Measurements from ENCODE around the gene TPP1. TPM values are rescaled to one million over a fixed set of nuclear protein-coding genes. Genes with fewer than 3 reads are reported as not detected.

TPP1 gene
- total and polyA plus RNA-seq, 2 of the 13 experiments (the other 11 are each of a cell fraction or from before 2014, with no cell fraction given), result 13.9 to 74.6 TPM

DNA sequence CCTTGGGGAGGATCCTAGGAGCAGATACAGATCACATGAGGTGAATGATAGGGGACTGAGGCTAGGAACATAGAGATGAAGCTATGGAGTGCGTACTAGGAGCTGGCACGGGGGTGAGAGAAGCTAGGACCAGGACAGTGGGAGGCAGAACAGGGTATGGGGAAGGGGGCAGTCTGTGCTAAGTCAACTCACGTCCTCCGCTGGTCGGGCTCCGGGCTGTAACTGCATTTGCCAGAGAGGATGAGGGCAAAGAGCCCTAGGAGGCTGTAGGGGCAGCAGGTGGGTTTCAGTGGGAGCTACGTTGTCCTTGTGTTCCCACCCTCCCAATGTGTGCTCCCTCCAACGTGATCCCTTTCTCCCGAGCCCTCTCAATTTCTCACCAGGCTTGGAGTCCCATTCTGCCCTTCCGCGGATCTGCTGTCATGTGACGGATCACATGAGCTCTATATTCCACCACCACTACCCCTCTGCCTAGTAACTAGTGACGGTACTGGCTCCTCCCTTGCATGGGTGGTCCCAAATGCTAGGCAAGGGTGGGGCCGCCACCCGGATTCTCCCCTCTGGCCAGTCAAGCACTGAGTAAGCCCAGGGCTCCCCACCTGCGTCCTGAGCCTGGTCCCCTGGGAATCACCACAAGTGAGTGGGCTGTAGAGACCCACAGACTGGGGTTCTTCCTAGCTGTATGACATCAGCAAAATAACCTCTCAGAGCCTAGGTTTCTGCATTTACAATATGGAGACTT lies at the start of gene TPP1 (continued):
- TF ChIP-seq, protein P1, sequence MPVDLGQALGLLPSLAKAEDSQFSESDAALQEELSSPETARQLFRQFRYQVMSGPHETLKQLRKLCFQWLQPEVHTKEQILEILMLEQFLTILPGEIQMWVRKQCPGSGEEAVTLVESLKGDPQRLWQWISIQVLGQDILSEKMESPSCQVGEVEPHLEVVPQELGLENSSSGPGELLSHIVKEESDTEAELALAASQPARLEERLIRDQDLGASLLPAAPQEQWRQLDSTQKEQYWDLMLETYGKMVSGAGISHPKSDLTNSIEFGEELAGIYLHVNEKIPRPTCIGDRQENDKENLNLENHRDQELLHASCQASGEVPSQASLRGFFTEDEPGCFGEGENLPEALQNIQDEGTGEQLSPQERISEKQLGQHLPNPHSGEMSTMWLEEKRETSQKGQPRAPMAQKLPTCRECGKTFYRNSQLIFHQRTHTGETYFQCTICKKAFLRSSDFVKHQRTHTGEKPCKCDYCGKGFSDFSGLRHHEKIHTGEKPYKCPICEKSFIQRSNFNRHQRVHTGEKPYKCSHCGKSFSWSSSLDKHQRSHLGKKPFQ (CRISPR knock-in tag; IDR thresholded peaks at IDR 0.05; ENCODE audit: insufficient replicate concordance), result no peak
- TF ChIP-seq ZBTB8A (CRISPR knock-in tag; IDR thresholded peaks at IDR 0.05; ENCODE audit: borderline replicate concordance, low read depth) (no peak), NCOR1 (IDR thresholded peaks at IDR 0.05; ENCODE audit: borderline replicate concordance, low read length) (no peak), THAP11 (CRISPR knock-in tag; IDR thresholded peaks at IDR 0.05) (peak; percentile 45; the same call in 1 of the 2 replicates), NFYB (CRISPR knock-in tag; IDR thresholded peaks at IDR 0.05) (peak; percentile 59), NR1H2 (CRISPR knock-in tag; IDR thresholded peaks at IDR 0.05; ENCODE audit: borderline replicate concordance, low read depth) (no peak), FOXJ3 (CRISPR knock-in tag; IDR thresholded peaks at IDR 0.05; ENCODE audit: borderline replicate concordance) (no peak), ZNF180 (CRISPR knock-in tag; IDR thresholded peaks at IDR 0.05; ENCODE audit: borderline replicate concordance, low read depth) (no peak), TAF1 (CRISPR knock-in tag; IDR thresholded peaks at IDR 0.05) (peak; percentile 53; the same call in 1 of the 2 replicates), HOXA3 (CRISPR knock-in tag; IDR thresholded peaks at IDR 0.05) (peak; percentile 62; the same call in 1 of the 2 replicates), ZNF256 (CRISPR knock-in tag; conservative IDR thresholded peaks at IDR 0.05) (no peak), TOE1 (CRISPR knock-in tag; IDR thresholded peaks at IDR 0.05) (no peak), MBD4 (IDR thresholded peaks at IDR 0.05; ENCODE audit: borderline replicate concordance, low read length) (no peak), NFE2 (CRISPR knock-in tag; IDR thresholded peaks at IDR 0.05) (no peak), ESRRA (CRISPR knock-in tag; IDR thresholded peaks at IDR 0.05; ENCODE audit: low read depth) (no peak; the same call in 1 of the 2 replicates), ATAD3A (CRISPR knock-in tag; IDR thresholded peaks at IDR 0.05) (no peak), ZNF850 (CRISPR knock-in tag; conservative IDR thresholded peaks at IDR 0.05) (no peak), HDAC1 (CRISPR knock-in tag; IDR thresholded peaks at IDR 0.05) (peak; percentile 78), ADNP (CRISPR knock-in tag; IDR thresholded peaks at IDR 0.05) (no peak), POLR2AphosphoS5 (IDR thresholded peaks at IDR 0.05; ENCODE audit: low read depth, low read length) (peak; percentile 87)
- TF ChIP-seq, protein P2, sequence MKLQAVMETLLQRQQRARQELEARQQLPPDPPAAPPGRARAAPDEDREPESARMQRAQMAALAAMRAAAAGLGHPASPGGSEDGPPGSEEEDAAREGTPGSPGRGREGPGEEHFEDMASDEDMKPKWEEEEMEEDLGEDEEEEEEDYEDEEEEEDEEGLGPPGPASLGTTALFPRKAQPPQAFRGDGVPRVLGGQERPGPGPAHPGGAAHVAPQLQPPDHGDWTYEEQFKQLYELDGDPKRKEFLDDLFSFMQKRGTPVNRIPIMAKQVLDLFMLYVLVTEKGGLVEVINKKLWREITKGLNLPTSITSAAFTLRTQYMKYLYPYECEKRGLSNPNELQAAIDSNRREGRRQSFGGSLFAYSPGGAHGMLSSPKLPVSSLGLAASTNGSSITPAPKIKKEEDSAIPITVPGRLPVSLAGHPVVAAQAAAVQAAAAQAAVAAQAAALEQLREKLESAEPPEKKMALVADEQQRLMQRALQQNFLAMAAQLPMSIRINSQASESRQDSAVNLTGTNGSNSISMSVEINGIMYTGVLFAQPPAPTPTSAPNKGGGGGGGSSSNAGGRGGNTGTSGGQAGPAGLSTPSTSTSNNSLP (IDR thresholded peaks at IDR 0.05; ENCODE audit: low read depth, low read length), result no peak
- TF ChIP-seq, protein P3, sequence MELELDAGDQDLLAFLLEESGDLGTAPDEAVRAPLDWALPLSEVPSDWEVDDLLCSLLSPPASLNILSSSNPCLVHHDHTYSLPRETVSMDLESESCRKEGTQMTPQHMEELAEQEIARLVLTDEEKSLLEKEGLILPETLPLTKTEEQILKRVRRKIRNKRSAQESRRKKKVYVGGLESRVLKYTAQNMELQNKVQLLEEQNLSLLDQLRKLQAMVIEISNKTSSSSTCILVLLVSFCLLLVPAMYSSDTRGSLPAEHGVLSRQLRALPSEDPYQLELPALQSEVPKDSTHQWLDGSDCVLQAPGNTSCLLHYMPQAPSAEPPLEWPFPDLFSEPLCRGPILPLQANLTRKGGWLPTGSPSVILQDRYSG (CRISPR knock-in tag; IDR thresholded peaks at IDR 0.05), result no peak
- TF ChIP-seq, protein P4, sequence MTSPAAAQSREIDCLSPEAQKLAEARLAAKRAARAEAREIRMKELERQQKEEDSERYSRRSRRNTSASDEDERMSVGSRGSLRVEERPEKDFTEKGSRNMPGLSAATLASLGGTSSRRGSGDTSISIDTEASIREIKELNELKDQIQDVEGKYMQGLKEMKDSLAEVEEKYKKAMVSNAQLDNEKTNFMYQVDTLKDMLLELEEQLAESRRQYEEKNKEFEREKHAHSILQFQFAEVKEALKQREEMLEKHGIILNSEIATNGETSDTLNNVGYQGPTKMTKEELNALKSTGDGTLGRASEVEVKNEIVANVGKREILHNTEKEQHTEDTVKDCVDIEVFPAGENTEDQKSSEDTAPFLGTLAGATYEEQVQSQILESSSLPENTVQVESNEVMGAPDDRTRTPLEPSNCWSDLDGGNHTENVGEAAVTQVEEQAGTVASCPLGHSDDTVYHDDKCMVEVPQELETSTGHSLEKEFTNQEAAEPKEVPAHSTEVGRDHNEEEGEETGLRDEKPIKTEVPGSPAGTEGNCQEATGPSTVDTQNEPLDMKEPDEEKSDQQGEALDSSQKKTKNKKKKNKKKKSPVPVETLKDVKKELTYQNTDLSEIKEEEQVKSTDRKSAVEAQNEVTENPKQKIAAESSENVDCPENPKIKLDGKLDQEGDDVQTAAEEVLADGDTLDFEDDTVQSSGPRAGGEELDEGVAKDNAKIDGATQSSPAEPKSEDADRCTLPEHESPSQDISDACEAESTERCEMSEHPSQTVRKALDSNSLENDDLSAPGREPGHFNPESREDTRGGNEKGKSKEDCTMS (CRISPR knock-in tag; conservative IDR thresholded peaks at IDR 0.05), result no peak

Measured in HepG2 (cell line).